ENCODE data around the gene SURF6.
"Not testable (repeated sequence)": the region's sequence is repeated elsewhere in the genome, so short reads cannot be mapped to it uniquely, and the experiment has no call there.

SURF6 gene

DNA sequence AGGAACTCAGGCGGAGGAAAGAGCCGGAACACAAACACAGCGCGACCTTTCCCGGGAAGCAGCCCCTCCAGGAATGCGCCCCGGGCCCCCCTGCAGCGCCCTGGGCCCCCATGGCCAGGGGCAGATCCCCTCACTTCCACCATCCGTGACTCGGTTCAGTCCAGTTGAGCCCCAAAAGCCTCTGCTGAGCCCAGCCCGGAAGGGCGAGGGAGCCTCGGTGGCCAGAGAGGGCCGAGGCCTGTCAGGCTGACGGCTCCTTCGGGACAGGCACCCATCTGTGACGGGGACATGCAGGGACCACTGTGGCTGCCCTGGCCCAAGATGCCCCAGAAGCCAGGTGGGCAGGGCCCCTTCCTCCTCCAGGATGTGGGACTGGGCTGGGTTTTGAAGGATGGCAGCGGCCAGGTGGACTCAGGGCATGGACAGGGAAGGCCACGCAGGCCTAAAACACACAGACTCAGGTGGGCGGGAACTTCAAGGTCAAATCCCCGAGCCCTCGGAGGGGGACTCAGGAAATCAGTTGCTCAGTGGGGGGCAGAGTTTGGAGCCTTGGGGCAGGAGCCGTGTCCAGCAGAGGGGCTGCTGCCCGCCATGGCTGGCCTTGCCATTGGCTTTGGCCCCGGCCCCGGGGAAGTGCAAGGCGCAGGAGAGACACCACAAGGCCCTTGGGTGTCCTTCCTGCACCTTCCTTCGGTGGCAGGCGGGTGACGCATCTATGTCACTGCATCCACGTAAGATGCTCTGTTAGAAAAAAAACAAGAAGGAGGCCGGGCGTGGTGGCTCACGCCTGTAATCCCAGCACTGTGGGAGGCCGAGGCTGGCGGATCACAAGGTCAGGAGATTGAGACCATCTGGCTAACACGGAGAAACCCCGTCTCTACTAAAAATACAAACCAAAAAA, 31.3 kb downstream of the SURF6 start:
- H3K36me3 Mint-ChIP-seq = no peaks in the 10 kb centered on the region
- H3K4me1 Mint-ChIP-seq = no peaks in the 10 kb centered on the region
- H3K4me3 Mint-ChIP-seq = no peak overlapping the region
- no peaks in the 10 kb centered on the region for H3K9me3 Mint-ChIP-seq
- DNase-seq (ENCODE audit: low spot score in 2 of 2) (no peak), ATAC-seq (no peak)
- no peak overlapping the region for H3K27ac Mint-ChIP-seq

DNA sequence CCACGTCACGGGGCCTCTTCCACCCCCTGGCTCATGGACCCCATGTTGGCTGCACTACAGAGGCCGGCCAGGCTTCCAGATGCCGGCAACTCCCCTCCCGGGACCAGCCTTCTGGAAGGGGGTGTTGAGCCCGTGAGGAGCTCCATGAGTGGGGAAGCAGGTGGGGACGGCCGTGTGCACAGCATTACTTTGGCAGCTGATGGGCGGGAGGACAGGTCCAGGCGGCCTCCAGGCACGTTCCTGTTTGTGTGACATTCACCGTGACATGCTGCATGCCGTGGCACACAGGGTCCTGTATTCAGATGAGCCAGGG, 31.9 kb downstream of the SURF6 start:
- ATAC-seq = no peak
- Mint-ChIP-seq H3K9me3 (no peaks in the 10 kb centered on the region), H3K27ac (no peak overlapping the region), H3K36me3 (no peaks in the 10 kb centered on the region), H3K4me1 (no peaks in the 10 kb centered on the region), H3K4me3 (no peak overlapping the region)
- DNase-seq (ENCODE audit: low spot score in 2 of 2) = no peak

DNA sequence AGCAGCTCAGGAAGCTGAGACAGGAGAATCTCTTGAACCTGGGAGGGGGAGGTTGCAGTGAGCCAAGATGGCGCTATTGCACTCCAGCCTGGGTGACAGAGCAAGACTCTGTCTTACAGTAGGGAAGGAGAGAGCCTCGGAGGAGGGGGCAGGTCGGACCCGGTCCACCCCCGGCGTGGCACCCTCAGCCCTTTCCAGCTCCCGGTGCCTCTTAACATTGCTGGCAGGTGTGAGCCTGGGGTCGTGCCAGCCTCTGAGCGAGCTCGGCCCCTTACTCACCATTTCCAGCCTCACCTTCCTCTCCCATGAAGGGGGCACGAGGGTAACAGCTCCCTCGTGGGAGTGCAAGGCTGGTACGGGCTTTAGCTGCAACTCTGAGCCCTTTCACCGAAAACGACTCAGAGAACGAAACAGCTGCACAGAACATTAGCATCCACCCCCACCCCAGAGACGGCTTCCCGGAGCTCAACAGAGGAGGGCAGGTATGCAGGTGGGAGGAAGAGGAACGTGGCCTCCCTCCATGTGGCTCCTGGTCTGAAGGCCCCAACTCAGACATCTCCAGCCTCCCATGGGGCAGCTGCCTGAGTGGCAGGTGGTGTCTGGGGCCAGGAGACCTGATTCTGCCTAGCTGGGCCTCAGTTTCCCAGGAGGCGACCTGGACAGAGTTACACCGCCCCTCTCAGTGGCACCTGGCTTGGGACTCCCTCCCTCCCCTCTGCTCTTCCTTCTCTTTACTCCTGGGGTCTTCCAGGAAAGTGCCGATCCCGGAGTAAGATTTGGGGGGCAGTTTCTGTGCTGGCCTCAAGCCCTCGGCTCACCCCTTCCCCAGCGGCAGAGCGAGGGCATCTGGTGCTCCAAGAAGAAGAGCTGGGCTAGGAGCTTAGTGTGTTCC, 32.5 kb downstream of the SURF6 start:
- DNase-seq (ENCODE audit: low spot score in 2 of 2) (no peak), ATAC-seq (no peak)
- H3K4me3 Mint-ChIP-seq = no peak overlapping the region
- no peak overlapping the region for H3K27ac Mint-ChIP-seq
- H3K4me1 Mint-ChIP-seq = no peaks in the 10 kb centered on the region
- H3K36me3 Mint-ChIP-seq = no peaks in the 10 kb centered on the region
- H3K9me3 Mint-ChIP-seq = no peaks in the 10 kb centered on the region

DNA sequence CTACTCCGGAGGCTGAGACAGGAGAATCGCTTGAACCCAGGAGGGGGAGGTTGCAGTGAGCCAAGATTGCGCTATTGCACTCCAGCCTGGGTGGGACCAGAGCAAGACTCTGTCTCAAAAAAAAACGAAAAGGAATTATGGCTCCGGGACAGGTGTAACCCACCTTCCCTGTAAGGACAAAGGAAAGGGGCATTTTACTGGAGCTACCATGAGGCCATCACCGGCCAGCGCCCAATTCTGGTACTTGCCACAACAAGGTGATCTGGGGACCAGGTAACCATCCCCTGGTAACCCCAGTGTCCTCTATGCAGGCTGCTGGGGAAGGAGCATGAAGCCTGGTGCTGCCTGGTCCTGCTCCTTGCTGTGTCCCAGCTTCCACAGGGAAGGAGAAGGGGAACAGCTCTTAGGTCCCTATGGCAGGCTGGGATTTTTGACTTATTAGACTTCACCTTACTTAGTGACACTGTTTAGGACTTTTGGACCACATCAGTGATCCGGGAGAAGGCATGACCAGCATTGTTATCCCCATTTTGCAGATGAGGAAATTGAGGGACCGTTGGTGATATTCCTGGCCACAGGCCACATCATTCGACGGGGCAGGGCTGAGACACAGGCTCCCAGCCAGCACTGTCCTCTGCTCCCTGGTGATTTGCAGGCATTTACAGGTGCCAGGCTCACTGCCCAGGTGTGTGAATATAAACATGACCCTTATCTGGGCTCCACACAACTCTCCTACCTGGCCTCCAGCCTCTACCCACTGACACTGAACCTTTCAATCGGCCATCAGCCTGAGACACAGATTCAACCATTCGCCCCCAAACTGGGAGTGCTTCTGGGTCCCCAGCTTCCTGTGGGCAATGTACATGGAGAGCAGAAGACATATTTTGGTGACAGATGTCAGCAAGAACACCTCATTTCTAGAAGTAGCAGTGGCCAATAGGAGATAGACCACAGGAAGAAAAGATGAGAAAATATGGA, 34.4 kb downstream of the SURF6 start:
- H3K36me3 Mint-ChIP-seq = no peaks in the 10 kb centered on the region
- H3K4me1 Mint-ChIP-seq = no peaks in the 10 kb centered on the region
- no peak overlapping the region for H3K27ac Mint-ChIP-seq
- DNase-seq (ENCODE audit: low spot score in 2 of 2) = no peak
- H3K4me3 Mint-ChIP-seq = no peak overlapping the region
- no peak for ATAC-seq
- H3K9me3 Mint-ChIP-seq = no peaks in the 10 kb centered on the region

DNA sequence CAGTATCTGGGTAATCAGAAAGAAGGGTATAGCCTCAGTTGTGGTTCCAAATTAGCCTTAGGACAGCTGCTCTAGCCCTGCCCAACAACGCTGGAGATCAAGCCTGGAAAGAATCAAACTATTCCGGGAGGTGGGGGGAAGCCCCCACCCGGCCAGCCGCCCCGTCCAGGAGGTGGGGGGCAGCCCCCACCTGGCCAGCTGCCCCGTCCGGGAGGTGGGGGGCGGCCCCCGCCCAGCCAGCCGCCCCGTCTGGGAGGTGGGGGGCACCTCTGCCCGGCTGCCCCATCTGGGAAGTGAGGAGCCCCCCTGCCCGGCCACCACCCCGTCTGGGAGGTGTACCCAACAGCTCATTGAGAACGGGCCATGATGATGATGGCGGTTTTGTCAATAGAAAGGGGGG, 36.0 kb downstream of the SURF6 start:
- H3K27ac Mint-ChIP-seq = not testable (repeated sequence)

DNA sequence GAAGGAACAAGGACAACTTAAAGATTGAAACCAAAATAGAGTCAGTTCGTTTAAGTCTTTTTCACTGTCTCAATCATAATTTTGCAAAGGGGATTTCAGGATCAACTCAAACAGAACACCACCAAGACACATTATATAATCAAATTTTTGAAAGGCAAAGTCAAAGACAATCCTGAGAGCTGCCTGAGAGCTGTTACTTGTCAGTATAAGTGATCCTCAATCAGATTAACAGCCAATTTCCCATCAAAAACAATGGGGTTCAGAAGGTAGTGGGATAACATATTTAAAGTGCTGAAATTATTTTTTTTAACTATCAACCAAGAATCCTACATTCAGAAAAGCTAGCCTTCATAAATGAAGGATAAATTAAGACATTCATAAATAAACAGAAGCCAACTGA, 41.7 kb downstream of the SURF6 start:
- no peak for DNase-seq (ENCODE audit: low spot score in 2 of 2)
- ATAC-seq = no peak
- Mint-ChIP-seq H3K4me3 (no peak overlapping the region), H3K27ac (no peak overlapping the region), H3K36me3 (no peaks in the 10 kb centered on the region), H3K4me1 (no peaks in the 10 kb centered on the region), H3K9me3 (peaks cover 7% of the 10 kb centered on the region)

More for the DNA sequence above, 36.0 kb downstream of the SURF6 start:
- not testable (repeated sequence) for ATAC-seq; H3K4me3 Mint-ChIP-seq; DNase-seq (ENCODE audit: low spot score in 2 of 2); H3K9me3 Mint-ChIP-seq; H3K36me3 Mint-ChIP-seq; H3K4me1 Mint-ChIP-seq

DNA sequence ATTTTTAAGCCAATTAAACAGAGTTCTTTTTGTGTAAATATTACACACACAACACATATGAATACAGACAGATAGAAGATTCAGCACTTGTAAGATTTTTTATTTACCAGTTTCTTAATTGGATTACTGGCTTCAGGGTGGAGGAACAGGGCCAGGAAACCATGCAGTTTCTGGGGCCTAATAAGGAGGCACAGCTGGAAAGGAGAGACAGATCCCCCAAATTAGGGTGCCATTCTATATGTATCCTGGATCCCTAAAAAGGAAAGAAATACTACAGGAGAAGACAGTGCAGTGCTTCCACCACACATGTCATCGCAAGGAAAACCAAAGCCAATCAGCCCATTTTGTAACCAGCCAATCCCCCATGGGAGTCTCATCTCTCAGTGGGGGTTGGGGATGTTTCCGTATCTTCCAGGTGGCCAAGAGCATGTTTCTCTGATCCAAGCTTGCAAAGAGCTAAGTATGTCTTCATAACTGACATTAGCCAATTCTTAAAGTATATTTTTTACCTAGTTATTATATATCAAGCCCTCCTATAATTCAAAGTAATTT, 45.2 kb downstream of the SURF6 start:
- H3K36me3 Mint-ChIP-seq = no peaks in the 10 kb centered on the region
- H3K9me3 Mint-ChIP-seq = peaks cover 7% of the 10 kb centered on the region
- ATAC-seq = no peak
- no peaks in the 10 kb centered on the region for H3K4me1 Mint-ChIP-seq
- H3K27ac Mint-ChIP-seq = no peak overlapping the region
- DNase-seq (ENCODE audit: low spot score in 2 of 2) = no peak
- no peak overlapping the region for H3K4me3 Mint-ChIP-seq

DNA sequence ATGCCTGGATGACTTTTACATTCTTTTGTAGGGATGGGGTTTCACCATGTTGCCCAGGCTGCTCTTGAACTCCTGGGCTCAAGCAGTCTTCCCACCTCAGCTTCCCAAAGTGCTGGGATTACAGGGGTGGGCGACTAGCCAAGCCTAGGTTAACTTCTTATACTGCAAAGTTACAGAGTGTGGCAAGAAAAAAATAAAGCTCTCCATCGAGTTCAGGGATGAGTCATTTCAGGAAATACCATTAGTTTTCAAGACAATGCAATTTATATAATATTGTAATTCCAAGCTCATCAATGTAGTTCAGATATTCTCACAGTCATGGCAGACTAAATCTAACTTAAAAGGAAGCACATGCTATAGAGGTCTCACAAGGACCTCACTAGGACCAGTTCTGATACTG, 49.5 kb downstream of the SURF6 start:
- Mint-ChIP-seq H3K4me3 (no peak overlapping the region), H3K9me3 (peaks cover 7% of the 10 kb centered on the region), H3K36me3 (no peaks in the 10 kb centered on the region), H3K27ac (no peak overlapping the region), H3K4me1 (no peaks in the 10 kb centered on the region)
- ATAC-seq (no peak), DNase-seq (ENCODE audit: low spot score in 2 of 2) (no peak)

DNA sequence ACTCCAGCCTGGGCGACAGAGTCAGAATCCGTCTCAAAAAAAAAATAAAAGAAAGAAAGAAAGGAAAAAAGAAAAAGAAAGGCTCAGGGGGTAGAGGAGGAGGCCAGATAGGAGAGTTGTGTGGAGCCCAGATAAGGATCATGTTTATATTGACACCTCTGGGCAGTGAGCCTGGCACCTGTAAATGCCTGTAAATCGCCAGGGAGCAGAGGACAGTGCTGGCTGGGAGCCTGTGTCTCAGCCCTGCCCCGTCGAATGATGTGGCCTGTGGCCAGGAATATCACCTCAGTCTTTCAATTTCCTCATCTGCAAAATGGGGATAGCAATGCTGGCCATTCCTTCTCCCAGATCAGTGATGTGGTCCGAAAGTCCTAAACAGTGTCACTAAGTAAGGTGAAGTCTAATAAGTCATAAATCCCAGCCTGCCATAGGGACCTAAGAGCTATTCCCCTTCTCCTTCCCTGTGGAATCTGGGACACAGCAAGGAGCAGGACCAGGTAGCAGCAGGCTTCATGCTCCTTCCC, 50.7 kb downstream of the SURF6 start:
- no peak for ATAC-seq
- DNase-seq (ENCODE audit: low spot score in 2 of 2) = no peak
- Mint-ChIP-seq H3K27ac (no peak overlapping the region), H3K4me3 (no peak overlapping the region), H3K36me3 (no peaks in the 10 kb centered on the region), H3K9me3 (no peaks in the 10 kb centered on the region), H3K4me1 (no peaks in the 10 kb centered on the region)

DNA sequence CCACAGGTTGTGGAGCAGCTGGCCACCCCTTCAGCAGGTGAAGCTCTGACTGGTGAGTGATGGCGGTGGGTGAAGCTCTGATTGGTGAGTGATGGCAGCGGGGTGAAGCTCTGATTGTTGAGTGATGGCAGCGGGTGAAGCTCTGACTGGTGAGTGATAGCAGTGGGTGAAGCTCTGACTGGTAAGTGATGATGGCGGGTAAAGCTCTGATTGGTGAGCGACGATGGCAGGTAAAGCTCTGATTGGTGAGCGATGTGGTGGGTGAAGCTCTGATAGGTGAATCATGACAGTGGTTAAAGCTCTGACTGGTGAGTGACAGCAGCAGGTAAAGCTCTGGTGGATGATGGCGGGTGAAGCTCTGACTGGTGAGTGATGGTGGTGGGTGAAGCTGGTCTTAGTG, 51.6 kb downstream of the SURF6 start:
- DNase-seq (ENCODE audit: low spot score in 2 of 2) (no peak), ATAC-seq (no peak)
- no peak overlapping the region for H3K4me3 Mint-ChIP-seq
- no peaks in the 10 kb centered on the region for H3K9me3 Mint-ChIP-seq
- H3K27ac Mint-ChIP-seq = no peak overlapping the region
- H3K4me1 Mint-ChIP-seq = no peaks in the 10 kb centered on the region
- H3K36me3 Mint-ChIP-seq = no peaks in the 10 kb centered on the region

DNA sequence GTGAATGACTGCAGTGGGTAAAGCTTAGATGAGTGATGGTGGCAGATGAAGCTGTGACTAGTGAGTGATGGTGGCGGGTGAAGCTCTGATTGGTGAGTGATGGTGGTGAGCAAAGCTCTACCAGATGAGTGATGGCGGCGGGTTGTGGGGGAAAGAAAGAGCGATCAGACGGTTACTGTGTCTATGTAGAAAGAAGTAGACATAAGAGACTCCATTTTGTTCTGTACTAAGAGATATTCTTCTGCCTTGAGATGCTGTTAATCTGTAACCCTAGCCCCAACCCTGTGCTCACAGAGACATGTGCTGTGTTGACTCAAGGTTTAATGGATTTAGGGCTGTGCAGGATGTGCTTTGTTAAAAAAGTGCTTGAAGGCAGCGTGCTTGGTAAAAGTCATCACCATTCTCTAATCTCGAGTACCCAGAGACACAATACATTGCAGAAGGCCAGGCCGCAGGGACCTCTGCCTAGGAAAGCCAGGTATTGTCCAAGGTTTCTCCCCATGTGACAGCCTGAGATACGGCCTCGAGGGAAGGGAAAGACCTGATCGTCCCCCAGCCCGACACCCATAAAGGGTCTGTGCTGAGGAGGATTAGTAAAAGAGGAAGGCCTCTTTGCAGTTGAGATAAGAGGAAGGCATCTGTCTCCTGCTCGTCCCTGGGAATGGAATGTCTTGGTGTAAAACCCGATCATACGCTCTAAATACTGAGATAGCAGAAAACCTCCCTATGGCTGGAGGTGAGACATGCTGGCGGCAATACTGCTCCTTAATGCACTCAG, 52.5 kb downstream of the SURF6 start:
- H3K9me3 Mint-ChIP-seq; DNase-seq (ENCODE audit: low spot score in 2 of 2); ATAC-seq; H3K36me3 Mint-ChIP-seq; H3K4me1 Mint-ChIP-seq; H3K4me3 Mint-ChIP-seq; H3K27ac Mint-ChIP-seq: not testable (repeated sequence)

DNA sequence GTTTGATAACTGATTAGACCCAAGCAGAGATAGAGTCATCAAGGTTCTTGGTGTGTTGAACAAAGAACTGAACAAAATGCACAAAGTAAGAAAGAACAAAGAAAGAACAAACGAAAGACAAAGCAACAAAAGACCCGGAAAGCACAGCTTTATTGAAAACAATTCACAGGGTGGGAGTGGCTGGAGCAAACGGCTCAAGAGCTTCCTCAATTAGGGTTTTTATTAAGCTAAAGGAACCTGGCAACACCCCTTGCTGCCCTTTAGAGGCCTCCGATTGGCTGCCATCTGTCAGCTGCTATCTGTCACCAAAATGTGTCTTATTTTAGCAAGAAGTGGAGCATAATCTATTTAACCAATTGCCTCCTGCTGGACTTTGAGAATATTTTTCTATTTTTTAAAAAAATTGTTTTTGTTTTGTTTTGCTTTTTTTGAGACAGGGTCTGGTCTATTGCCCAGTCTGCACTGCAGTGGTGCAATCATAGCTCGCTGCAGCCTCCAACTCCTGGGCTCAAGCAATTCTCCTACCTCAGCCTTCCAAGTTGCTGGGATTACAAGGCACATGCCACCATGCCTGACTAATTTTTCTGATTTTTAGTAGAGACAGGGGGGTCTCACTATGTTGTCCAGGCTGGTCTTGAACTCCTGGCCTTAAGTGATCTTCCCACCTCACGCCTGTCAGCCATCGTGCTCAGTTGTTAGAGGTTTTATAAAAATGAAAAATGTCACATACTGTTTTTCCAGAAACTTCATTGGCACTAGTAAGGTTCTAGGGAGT, 53.3 kb downstream of the SURF6 start:
- ATAC-seq = no peak
- no peaks in the 10 kb centered on the region for H3K36me3 Mint-ChIP-seq
- no peak overlapping the region for H3K27ac Mint-ChIP-seq
- DNase-seq (ENCODE audit: low spot score in 2 of 2) = no peak
- no peaks in the 10 kb centered on the region for H3K4me1 Mint-ChIP-seq
- no peaks in the 10 kb centered on the region for H3K9me3 Mint-ChIP-seq
- no peak overlapping the region for H3K4me3 Mint-ChIP-seq

DNA sequence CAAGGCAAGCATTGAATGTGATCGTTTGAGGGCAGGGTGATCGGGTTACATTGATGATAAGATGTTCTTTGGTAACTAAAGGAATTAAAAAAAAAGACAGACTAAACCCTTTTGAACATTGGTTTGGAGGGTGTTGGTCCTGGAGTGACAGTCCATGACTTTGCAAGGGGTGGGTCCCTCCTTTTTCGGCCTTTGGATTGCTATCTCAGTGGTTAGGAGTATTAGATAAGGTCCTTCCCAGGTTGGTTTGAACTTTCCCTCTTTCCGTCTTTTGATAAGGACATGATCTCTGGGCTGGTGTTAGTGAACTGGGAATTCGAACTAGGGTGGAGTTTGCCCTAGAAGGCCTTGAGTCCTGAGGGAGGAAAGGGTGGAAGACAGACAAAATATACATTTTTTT, 55.6 kb downstream of the SURF6 start:
- ATAC-seq (no peak), DNase-seq (ENCODE audit: low spot score in 2 of 2) (no peak)
- H3K36me3 Mint-ChIP-seq = no peaks in the 10 kb centered on the region
- no peak overlapping the region for H3K27ac Mint-ChIP-seq
- H3K4me1 Mint-ChIP-seq = no peaks in the 10 kb centered on the region
- no peak overlapping the region for H3K4me3 Mint-ChIP-seq
- H3K9me3 Mint-ChIP-seq = no peaks in the 10 kb centered on the region

Data from stimulated activated effector memory CD8-positive, alpha-beta T cell treated with anti-CD3 and anti-CD28 coated beads, Interleukin-12 subunit alpha, Interleukin-12 subunit beta, amount 100 ng/mL, for 72 hours (primary cell).